GM19455 (cell line): ENCODE measurements around the gene MTFR2.

Source experiments
- ATAC-seq: cut with Tn5 transposase; IDR thresholded peaks from one replicate; pipeline ENCODE4 v1.9.1; 2021; ENCODE audit not compliant: unreplicated experiment

The MTFR2 gene

GRCh38 chr6:136189104-136189503 lies 61.0 kb downstream of the MTFR2 start:
- no peak for ATAC-seq

- ATAC-seq: no peak
Measured at GRCh38 chr6:136188486-136188885, 61.6 kb downstream of the MTFR2 start.

GRCh38 chr6:136186363-136186762 lies 63.7 kb downstream of the MTFR2 start:
- ATAC-seq: no peak

GRCh38 chr6:136184738-136185137 lies 65.4 kb downstream of the MTFR2 start:
- no peak for ATAC-seq

- ATAC-seq: no peak
Measured at GRCh38 chr6:136181861-136182260, 68.2 kb downstream of the MTFR2 start.

GRCh38 chr6:136181512-136181833 lies 68.6 kb downstream of the MTFR2 start:
- ATAC-seq: no peak
